Endothelial cell of hepatic sinusoid (primary cell): Measurements from ENCODE around the gene LEP.

Source experiments
- in situ Hi-C: cut with HindIII; loops from 2 replicates; pipeline ENCODE4 v1.10.0; 2017; ENCODE audit warnings: low sequenced_read_pairs

Gene LEP

GRCh38 chr7:128240696-128241386 is at the start of gene LEP:
Gene LEP, plus strand, starts transcription at chr7:128241278. Its CDS starts 10,741 bp downstream, at chr7:128252019.
- in situ Hi-C loops: no loop called here

GRCh38 chr7:128192497-128193142 is 48.5 kb upstream of the LEP start:
- in situ Hi-C loops: no loop called here

GRCh38 chr7:128194533-128195282 is 46.4 kb upstream of the LEP start:
- in situ Hi-C loops: no loop called here

- in situ Hi-C loops: no loop called here
These were observed 43.5 kb upstream of the LEP start for GRCh38 chr7:128197589-128197988.

- in situ Hi-C loops: no loop called here
These were observed 43.0 kb upstream of the LEP start for GRCh38 chr7:128197989-128198580.

- in situ Hi-C loops: loop anchor here (5.0 to 25.0 kb wide), 3 partner anchors 37 to 488 kb away; no protein-coding TSS in a partner anchor
These were observed 40.7 kb upstream of the LEP start for GRCh38 chr7:128200376-128200775.

GRCh38 chr7:128201067-128201689 is 39.9 kb upstream of the LEP start:
- in situ Hi-C loops: loop anchor here (5.0 to 25.0 kb wide), 3 partner anchors 36 to 489 kb away; no protein-coding TSS in a partner anchor

- in situ Hi-C loops: loop anchor here (5.0 to 25.0 kb wide), 3 partner anchors 36 to 489 kb away; no protein-coding TSS in a partner anchor
These were observed 39.4 kb upstream of the LEP start for GRCh38 chr7:128201690-128202085.

GRCh38 chr7:128202287-128202957 is 38.7 kb upstream of the LEP start:
- in situ Hi-C loops: loop anchor here (5.0 to 25.0 kb wide), 3 partner anchors 35 to 490 kb away; no protein-coding TSS in a partner anchor

GRCh38 chr7:128203047-128203491 is 38.0 kb upstream of the LEP start:
- in situ Hi-C loops: loop anchor here (5.0 to 25.0 kb wide), 3 partner anchors 34 to 491 kb away; no protein-coding TSS in a partner anchor

GRCh38 chr7:128203710-128204214 is 37.3 kb upstream of the LEP start:
- in situ Hi-C loops: loop anchor here (5.0 to 25.0 kb wide), 3 partner anchors 34 to 491 kb away; no protein-coding TSS in a partner anchor

- in situ Hi-C loops: loop anchor here (5.0 to 25.0 kb wide), 3 partner anchors 33 to 492 kb away; no protein-coding TSS in a partner anchor
These were observed 36.6 kb upstream of the LEP start for GRCh38 chr7:128204455-128204854.

- in situ Hi-C loops: loop anchor here (25.0 kb wide), 1 partner anchor 493 kb away; no protein-coding TSS in a partner anchor
These were observed 36.0 kb upstream of the LEP start for GRCh38 chr7:128205068-128205467.

GRCh38 chr7:128206017-128206746 is 34.9 kb upstream of the LEP start:
- in situ Hi-C loops: loop anchor here (25.0 kb wide), 1 partner anchor 494 kb away; no protein-coding TSS in a partner anchor

GRCh38 chr7:128206747-128207500 is 34.2 kb upstream of the LEP start:
- in situ Hi-C loops: loop anchor here (25.0 kb wide), 1 partner anchor 495 kb away; no protein-coding TSS in a partner anchor

- in situ Hi-C loops: loop anchor here (25.0 kb wide), 1 partner anchor 495 kb away; no protein-coding TSS in a partner anchor
These were observed 33.5 kb upstream of the LEP start for GRCh38 chr7:128207609-128208008.

- in situ Hi-C loops: loop anchor here (25.0 kb wide), 1 partner anchor 497 kb away; no protein-coding TSS in a partner anchor
These were observed 31.6 kb upstream of the LEP start for GRCh38 chr7:128209229-128210035.
